Stomach (tissue), 9 donors: ENCODE measurements around the gene ETV6. TPM values are rescaled to one million over a fixed set of nuclear protein-coding genes. Genes with fewer than 3 reads are reported as not detected.

Experiments
- DNase-seq, 2 donors: peaks; one replicate each; pipeline versions ENCODE4 v3.0.0 to v3.0.0-alpha.2; 2013 to 2019
- H3K27ac ChIP-seq, 5 donors: fragments of 200-600 bp in 4 of 5; sonication (generic) in 4 of 5; one replicate each; pipeline ENCODE4 v1.5.1; 2013 to 2019; ENCODE audit warnings: mild to moderate bottlenecking in 1 of 5, moderate library complexity in 1 of 5
- H3K27me3 ChIP-seq, 3 donors: fragments of 200-600 bp; sonication (generic); one replicate each; pipeline ENCODE4 v1.5.1; 2017 to 2019; ENCODE audit warnings: mixed run types in 1 of 3
- H3K36me3 ChIP-seq, 4 donors: fragments of 200-600 bp; sonication (generic); 1 replicate in 3 of 4; 2 replicates in 1 of 4; pipeline ENCODE4 v1.5.1; 2016 to 2019
- H3K4me1 ChIP-seq, 4 donors: fragments of 200-600 bp; sonication (generic); one replicate each; pipeline ENCODE4 v1.5.1; 2016 to 2019
- H3K4me3 ChIP-seq, 4 donors: fragments of 200-600 bp; sonication (generic) in 3 of 4; one replicate each; pipeline ENCODE4 v1.5.1; 2016 to 2019; ENCODE audit warnings: mild to moderate bottlenecking in 1 of 4
- H3K9me3 ChIP-seq, 4 donors: fragments of 200-600 bp; sonication (generic); one replicate each; pipeline ENCODE4 v1.5.1; 2016 to 2019
- CTCF ChIP-seq, 7 experiments: fragments of 450-650 bp in 4 of 7; fragments of 200-600 bp in 3 of 7; sonication (generic) in 3 of 7; IDR thresholded peaks; one replicate each; pipeline ENCODE4 v1.5.1; 2016 to 2019; ENCODE audit warnings: antibody characterized with exemption in 7 of 7, control low read depth in 2 of 7, mild to moderate bottlenecking in 1 of 7
- EP300 ChIP-seq: sonication (generic); formaldehyde crosslinking; IDR thresholded peaks from one replicate; pipeline ENCODE4 v1.6.1; 2017; ENCODE audit warnings: antibody characterized with exemption
- POLR2A ChIP-seq, 4 donors: fragments of 450-650 bp; IDR thresholded peaks; one replicate each; pipeline ENCODE4 v1.6.1; 2016; ENCODE audit warnings: antibody characterized with exemption in 4 of 4, control low read depth in 2 of 4, mild to moderate bottlenecking in 1 of 4, moderate library complexity in 1 of 4
- POLR2AphosphoS5 ChIP-seq, 3 donors: sonication (generic); formaldehyde crosslinking; IDR thresholded peaks; one replicate each; pipeline ENCODE4 v1.6.1; 2016; ENCODE audit warnings: antibody characterized with exemption in 3 of 3
- WGBS, 5 donors: extraction: QIAGEN DNeasy Blood & Tissue Kit in 3 of 5; methylation state at CpG; one replicate each; pipeline versions ENCODE4 v1.1.5 to v1.1.7; 2013 to 2018; 5-methylcytosine and 5-hydroxymethylcytosine counted together
- intact Hi-C: fragments of 100-400 bp; cut with DNase I; formaldehyde crosslinking; loops from one replicate; pipeline ENCODE4 v1.15.1; 2023; ENCODE audit warnings: low total_unique reads
- polyA plus RNA-seq, 3 donors: library from polyadenylated mRNA; stranded (reverse); fragments of 200-250 nt; gene quantifications; one replicate each; pipeline ENCODE4 v1.2.3, GENCODE V29; 2013
- total RNA-seq, 5 donors: library from RNA; depleted of rRNA; stranded (reverse); fragments of >200 nt; gene quantifications; one replicate each; pipeline versions ENCODE4 v1.1.0 to v1.2.3, GENCODE V29; 2014 to 2016
- donor health status: healthy with polysubstance abuse.
- donor health status: Bipolar disorder and iron deficiency.
- donor health status: healthy.

The ETV6 gene
- total and polyA plus RNA-seq, 8 donors = 4.1 to 60.3 (median 13.4) TPM

GRCh38 chr12:11706509-11707379 is 57.3 kb downstream of the ETV6 start:
- peak overlapping the region; percentile 70 to 86 (median 77) for H3K27ac ChIP-seq
- H3K4me1 ChIP-seq = peaks cover 44 to 98% (median 77%) of the 10 kb centered on the region in 4 donors
- WGBS, 5 donors = 25 to 44% (median 36%) methylated on average over 10 of the region's 10 CpGs
- H3K9me3 ChIP-seq = no peaks in the 10 kb centered on the region
- DNase-seq = peak in 1 of 2 donors; percentile 58
- H3K36me3 ChIP-seq = no peaks in the 10 kb centered on the region
- no peaks in the 10 kb centered on the region for H3K27me3 ChIP-seq
- H3K4me3 ChIP-seq = no peak overlapping the region
- intact Hi-C loops = no loop called here
- no peak for TF ChIP-seq CTCF (IDR thresholded peaks at IDR 0.05)
- no peak for TF ChIP-seq POLR2AphosphoS5 (IDR thresholded peaks at IDR 0.05)
- TF ChIP-seq POLR2A (IDR thresholded peaks at IDR 0.05) = no peak
- no peak for TF ChIP-seq EP300

- TF ChIP-seq POLR2A (IDR thresholded peaks at IDR 0.05) (no peak), CTCF (IDR thresholded peaks at IDR 0.05) (no peak), EP300 (peak; percentile 64), POLR2AphosphoS5 (IDR thresholded peaks at IDR 0.05) (peak; percentile 33 to 75 (median 46))
- Histone ChIP-seq H3K4me3 (no peak overlapping the region), H3K4me1 (peaks cover 44 to 97% (median 74%) of the 10 kb centered on the region in 4 donors), H3K36me3 (no peaks in the 10 kb centered on the region), H3K27me3 (no peaks in the 10 kb centered on the region), H3K27ac (peak overlapping the region; percentile 70 to 86 (median 77)), H3K9me3 (no peaks in the 10 kb centered on the region)
- 22 to 30% (median 26%) methylated on average over 7 of the region's 7 CpGs for WGBS, 5 donors
- intact Hi-C loops = no loop called here
- peak; percentile 87 to 88 for DNase-seq
Measured at GRCh38 chr12:11707535-11707934, 58.1 kb downstream of the ETV6 start.

GRCh38 chr12:11709513-11709912 is 60.0 kb downstream of the ETV6 start:
- Histone ChIP-seq H3K4me3 (no peak overlapping the region), H3K36me3 (no peaks in the 10 kb centered on the region), H3K4me1 (peaks cover 47 to 99% (median 72%) of the 10 kb centered on the region in 4 donors), H3K9me3 (no peaks in the 10 kb centered on the region), H3K27ac (peak overlapping the region in 1 of 5 donors; percentile 82), H3K27me3 (no peaks in the 10 kb centered on the region)
- no peak for DNase-seq
- 81 to 97% (median 93%) methylated on average over 4 of the region's 4 CpGs for WGBS, 5 donors
- intact Hi-C loops = no loop called here
- TF ChIP-seq POLR2AphosphoS5 (IDR thresholded peaks at IDR 0.05) (no peak), EP300 (no peak), POLR2A (IDR thresholded peaks at IDR 0.05) (no peak), CTCF (IDR thresholded peaks at IDR 0.05) (no peak)

GRCh38 chr12:11710431-11710830 is 61.0 kb downstream of the ETV6 start:
- TF ChIP-seq POLR2AphosphoS5 (IDR thresholded peaks at IDR 0.05) (no peak), CTCF (IDR thresholded peaks at IDR 0.05) (no peak), EP300 (no peak), POLR2A (IDR thresholded peaks at IDR 0.05) (no peak)
- no peaks in the 10 kb centered on the region for H3K9me3 ChIP-seq
- intact Hi-C loops = no loop called here
- H3K4me3 ChIP-seq = no peak overlapping the region
- H3K4me1 ChIP-seq = peaks cover 38 to 99% (median 64%) of the 10 kb centered on the region in 4 donors
- no peaks in the 10 kb centered on the region for H3K27me3 ChIP-seq
- no peaks in the 10 kb centered on the region for H3K36me3 ChIP-seq
- H3K27ac ChIP-seq = peak overlapping the region in 2 of 5 donors; percentile 2 to 82
- WGBS, 5 donors = 84 to 92% (median 89%) methylated on average over 6 of the region's 6 CpGs
- DNase-seq = no peak
